ENCODE data around the gene SLC4A2.

The SLC4A2 gene

GRCh38 chr7:151081170-151082101, 22.0 kb downstream of the SLC4A2 start:
- no peak for DNase-seq

- DNase-seq: no peak
Measured at GRCh38 chr7:151082141-151083070, 23.0 kb downstream of the SLC4A2 start.

GRCh38 chr7:151083071-151083823, 23.9 kb downstream of the SLC4A2 start, which contains the start of gene TMUB1:
TMUB1 (minus strand) TSS chr7:151083493; CDS start chr7:151082563, 930 bp downstream.
- peak; percentile 85 for DNase-seq

GRCh38 chr7:151083824-151084160, 24.4 kb downstream of the SLC4A2 start:
- DNase-seq: no peak

GRCh38 chr7:151085329-151085690, 25.9 kb downstream of the SLC4A2 start:
- DNase-seq: no peak

- peak; percentile 67 for DNase-seq
Measured at GRCh38 chr7:151085691-151086620, 26.6 kb downstream of the SLC4A2 start, which contains the start of gene AGAP3. AGAP3 (plus strand) TSS chr7:151086475; CDS start chr7:151086742, 267 bp downstream.

GRCh38 chr7:151086802-151087244, 27.4 kb downstream of the SLC4A2 start:
- DNase-seq: peak; percentile 38

GRCh38 chr7:151087245-151088018, 28.0 kb downstream of the SLC4A2 start:
- DNase-seq: peak; percentile 23

- no peak for DNase-seq
Measured at GRCh38 chr7:151088019-151088855, 28.8 kb downstream of the SLC4A2 start.

- DNase-seq: no peak
Measured at GRCh38 chr7:151088856-151089699, 29.7 kb downstream of the SLC4A2 start.

- no peak for DNase-seq
Measured at GRCh38 chr7:151089893-151090730, 30.7 kb downstream of the SLC4A2 start.

- DNase-seq: no peak
Measured at GRCh38 chr7:151091003-151091402, 31.6 kb downstream of the SLC4A2 start.

- DNase-seq: no peak
Measured at GRCh38 chr7:151091431-151091830, 32.0 kb downstream of the SLC4A2 start.

GRCh38 chr7:151091988-151092387, 32.6 kb downstream of the SLC4A2 start:
- DNase-seq: no peak

- no peak for DNase-seq
Measured at GRCh38 chr7:151093748-151094147, 34.4 kb downstream of the SLC4A2 start.

- no peak for DNase-seq
Measured at GRCh38 chr7:151094675-151095074, 35.3 kb downstream of the SLC4A2 start.

- DNase-seq: no peak
Measured at GRCh38 chr7:151095123-151095797, 35.9 kb downstream of the SLC4A2 start.
